Thyroid gland (tissue), 4 donors: ENCODE measurements around the gene NFASC. TPM values are rescaled to one million over a fixed set of nuclear protein-coding genes. Genes with fewer than 3 reads are reported as not detected.

Experiments used
- DNase-seq, 2 donors: peaks; one replicate each; pipeline ENCODE4 v3.0.0-alpha.2; 2019
- H3K27ac ChIP-seq, 3 donors: fragments of 200-600 bp; sonication (generic); 1 replicate in 2 of 3; 2 replicates in 1 of 3; pipeline ENCODE4 v1.5.1; 2016 to 2019; ENCODE audit warnings: mild to moderate bottlenecking in 1 of 3, moderate library complexity in 1 of 3
- H3K27me3 ChIP-seq: fragments of 200-600 bp; sonication (generic); one replicate; pipeline ENCODE4 v1.5.1; 2019
- H3K36me3 ChIP-seq, 2 donors: fragments of 200-600 bp; sonication (generic); one replicate each; pipeline ENCODE4 v1.5.1; 2016 to 2019
- H3K4me1 ChIP-seq, 2 donors: fragments of 200-600 bp; sonication (generic); one replicate each; pipeline ENCODE4 v1.5.1; 2017 to 2019
- H3K4me3 ChIP-seq, 3 donors: fragments of 200-600 bp; sonication (generic); replicated peaks in 1 of 3; 1 replicate in 2 of 3; 2 replicates in 1 of 3; pipeline ENCODE4 v1.5.1; 2016; ENCODE audit warnings: mild to moderate bottlenecking in 1 of 3
- H3K9me3 ChIP-seq: fragments of 200-600 bp; sonication (generic); one replicate; pipeline ENCODE4 v1.5.1; 2017
- CTCF ChIP-seq, 6 experiments: fragments of 200-600 bp in 3 of 6; fragments of 450-650 bp in 3 of 6; sonication (generic) in 3 of 6; IDR thresholded peaks; one replicate each; pipeline ENCODE4 v1.5.1; 2016 to 2019; ENCODE audit warnings: antibody characterized with exemption in 6 of 6, mild to moderate bottlenecking in 2 of 6, inconsistent platforms in 1 of 6, moderate library complexity in 1 of 6
- POLR2A ChIP-seq, 2 donors: fragments of 450-650 bp; IDR thresholded peaks; one replicate each; pipeline ENCODE4 v1.6.1; 2017; ENCODE audit warnings: antibody characterized with exemption in 2 of 2, mild to moderate bottlenecking in 2 of 2, moderate library complexity in 1 of 2
- WGBS, 2 donors: methylation state at CpG; one replicate each; pipeline ENCODE4 v1.1.5; 2017; 5-methylcytosine and 5-hydroxymethylcytosine counted together
- intact Hi-C: fragments of 100-400 bp; cut with DNase I; formaldehyde crosslinking; loops from one replicate; pipeline ENCODE4 v1.15.1; 2023
- total RNA-seq, 4 donors: library from RNA; depleted of rRNA; stranded (reverse); fragments of >200 nt; gene quantifications; one replicate each; pipeline ENCODE4 v1.2.3, GENCODE V29; 2016

The NFASC gene
- total RNA-seq, 4 donors from 2014 or later: 3.6 to 9.4 (median 3.9) TPM

- intact Hi-C loops: no loop called here
- H3K36me3 ChIP-seq: no peaks in the 10 kb centered on the region
- H3K27ac ChIP-seq: no peak overlapping the region
- no peaks in the 10 kb centered on the region for H3K27me3 ChIP-seq
- no peaks in the 10 kb centered on the region for H3K4me1 ChIP-seq
- H3K4me3 ChIP-seq: no peak overlapping the region
- no peak for DNase-seq
- no peaks in the 10 kb centered on the region for H3K9me3 ChIP-seq
- TF ChIP-seq POLR2A (IDR thresholded peaks at IDR 0.05) (no peak), CTCF (IDR thresholded peaks at IDR 0.05) (no peak)
- 72 to 82% methylated on average over 4 to 9 of the region's 9 CpGs for WGBS, 2 donors
Observed at GRCh38 chr1:205020466-205020865, 149.8 kb downstream of the NFASC start.

- Histone ChIP-seq H3K27me3 (no peaks in the 10 kb centered on the region), H3K4me1 (no peaks in the 10 kb centered on the region), H3K27ac (no peak overlapping the region), H3K4me3 (no peak overlapping the region), H3K36me3 (no peaks in the 10 kb centered on the region), H3K9me3 (no peaks in the 10 kb centered on the region)
- intact Hi-C loops: no loop called here
- WGBS, 2 donors: 93 to 97% methylated on average over 2 of the region's 2 CpGs
- TF ChIP-seq POLR2A (IDR thresholded peaks at IDR 0.05): no peak
- no peak for TF ChIP-seq CTCF (IDR thresholded peaks at IDR 0.05)
- DNase-seq: no peak
Observed at GRCh38 chr1:205024679-205025078, 154.0 kb downstream of the NFASC start.

- H3K27me3 ChIP-seq: no peaks in the 10 kb centered on the region
- 90 to 93% methylated on average over 16 of the region's 16 CpGs for WGBS, 2 donors
- no peaks in the 10 kb centered on the region for H3K36me3 ChIP-seq
- TF ChIP-seq CTCF (IDR thresholded peaks at IDR 0.05) (no peak), POLR2A (IDR thresholded peaks at IDR 0.05) (no peak)
- DNase-seq: no peak
- no peaks in the 10 kb centered on the region for H3K9me3 ChIP-seq
- intact Hi-C loops: no loop called here
- no peak overlapping the region for H3K4me3 ChIP-seq
- no peaks in the 10 kb centered on the region for H3K4me1 ChIP-seq
- no peak overlapping the region for H3K27ac ChIP-seq
Observed at GRCh38 chr1:205025239-205025638, 154.6 kb downstream of the NFASC start.

GRCh38 chr1:205026181-205026580 lies 155.5 kb downstream of the NFASC start:
- Histone ChIP-seq H3K27me3 (no peaks in the 10 kb centered on the region), H3K36me3 (no peaks in the 10 kb centered on the region), H3K4me1 (no peaks in the 10 kb centered on the region), H3K4me3 (no peak overlapping the region), H3K27ac (no peak overlapping the region), H3K9me3 (no peaks in the 10 kb centered on the region)
- no peak for DNase-seq
- TF ChIP-seq CTCF (IDR thresholded peaks at IDR 0.05) (no peak), POLR2A (IDR thresholded peaks at IDR 0.05) (no peak)
- WGBS, 2 donors: 65 to 72% methylated on average over 6 of the region's 6 CpGs
- intact Hi-C loops: no loop called here

GRCh38 chr1:205028390-205028789 lies 157.7 kb downstream of the NFASC start:
- Histone ChIP-seq H3K4me3 (no peak overlapping the region), H3K4me1 (no peaks in the 10 kb centered on the region), H3K27ac (no peak overlapping the region), H3K9me3 (no peaks in the 10 kb centered on the region), H3K36me3 (no peaks in the 10 kb centered on the region), H3K27me3 (no peaks in the 10 kb centered on the region)
- no peak for DNase-seq
- 76 to 79% methylated on average over 7 of the region's 7 CpGs for WGBS, 2 donors
- intact Hi-C loops: no loop called here
- TF ChIP-seq POLR2A (IDR thresholded peaks at IDR 0.05): no peak
- TF ChIP-seq CTCF (IDR thresholded peaks at IDR 0.05): no peak
